NCI-H345 (cell line): ENCODE measurements around the gene ALKBH8.
"Not testable (repeated sequence)": the region's sequence is repeated elsewhere in the genome, so short reads cannot be mapped to it uniquely, and the experiment has no call there.

Source experiments
- DNase-seq: peaks from one replicate; lab custom pipeline; 2025; lab: John Stamatoyannopoulos, UW

Gene ALKBH8, protein sequence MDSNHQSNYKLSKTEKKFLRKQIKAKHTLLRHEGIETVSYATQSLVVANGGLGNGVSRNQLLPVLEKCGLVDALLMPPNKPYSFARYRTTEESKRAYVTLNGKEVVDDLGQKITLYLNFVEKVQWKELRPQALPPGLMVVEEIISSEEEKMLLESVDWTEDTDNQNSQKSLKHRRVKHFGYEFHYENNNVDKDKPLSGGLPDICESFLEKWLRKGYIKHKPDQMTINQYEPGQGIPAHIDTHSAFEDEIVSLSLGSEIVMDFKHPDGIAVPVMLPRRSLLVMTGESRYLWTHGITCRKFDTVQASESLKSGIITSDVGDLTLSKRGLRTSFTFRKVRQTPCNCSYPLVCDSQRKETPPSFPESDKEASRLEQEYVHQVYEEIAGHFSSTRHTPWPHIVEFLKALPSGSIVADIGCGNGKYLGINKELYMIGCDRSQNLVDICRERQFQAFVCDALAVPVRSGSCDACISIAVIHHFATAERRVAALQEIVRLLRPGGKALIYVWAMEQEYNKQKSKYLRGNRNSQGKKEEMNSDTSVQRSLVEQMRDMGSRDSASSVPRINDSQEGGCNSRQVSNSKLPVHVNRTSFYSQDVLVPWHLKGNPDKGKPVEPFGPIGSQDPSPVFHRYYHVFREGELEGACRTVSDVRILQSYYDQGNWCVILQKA

DNA sequence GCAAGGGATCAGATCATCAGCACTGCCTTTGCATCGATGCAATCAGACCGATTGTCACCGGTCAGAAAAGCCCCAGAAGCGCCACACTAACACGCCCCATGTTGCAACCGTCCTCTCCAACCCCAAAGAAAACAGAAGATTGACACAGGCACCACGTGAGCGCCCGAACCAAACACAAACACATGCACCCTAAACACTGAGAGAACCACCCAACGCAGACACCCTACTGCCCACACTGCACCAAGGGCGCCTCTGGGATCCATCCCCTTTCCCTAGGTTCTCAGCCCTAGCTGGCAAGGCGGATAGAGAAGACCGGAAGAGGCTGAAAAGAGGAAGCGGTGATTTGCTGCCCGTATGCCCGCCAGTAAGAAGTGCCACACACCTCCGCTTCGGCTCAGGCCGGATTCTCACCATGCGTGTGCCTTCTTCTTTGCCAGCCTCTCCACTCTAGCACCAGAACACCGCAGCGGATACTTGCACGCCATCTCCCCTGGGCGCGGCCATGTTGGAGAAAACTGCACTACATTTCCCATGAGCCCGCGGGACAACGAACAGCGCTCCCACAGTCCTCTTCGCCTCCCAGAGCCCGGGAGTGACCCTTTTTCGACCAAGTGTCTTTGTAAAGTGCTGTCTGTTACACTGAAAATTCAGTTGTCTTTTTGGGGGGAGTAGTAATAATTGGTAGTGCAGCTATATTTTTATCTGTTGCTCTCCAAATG lies at the start of gene ALKBH8:
Gene ALKBH8 (minus strand): TSS at position 517 of the 719 bp plus-strand sequence. CDS start 4,842 bp downstream, outside the sequence.
- DNase-seq: peak; percentile 76

DNA sequence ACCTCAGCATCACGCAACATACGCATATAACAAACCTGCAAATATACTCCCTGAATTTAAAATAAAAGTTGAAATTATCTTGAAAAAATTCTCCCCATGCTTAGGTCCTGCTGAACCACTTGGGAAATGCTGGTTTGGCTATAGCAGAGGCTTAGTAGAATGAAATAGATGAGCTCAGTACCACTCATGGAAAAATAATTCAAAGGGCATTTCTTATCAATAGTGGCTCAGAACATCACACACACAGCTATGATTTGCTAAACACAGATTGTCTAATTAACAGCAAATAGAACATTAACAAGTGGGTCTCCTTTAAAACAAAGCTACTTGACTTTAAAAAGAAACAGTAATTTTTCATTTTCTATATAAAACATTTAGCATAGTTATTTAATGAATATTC lies 46.9 kb upstream of the ALKBH8 start:
- DNase-seq: no peak

DNA sequence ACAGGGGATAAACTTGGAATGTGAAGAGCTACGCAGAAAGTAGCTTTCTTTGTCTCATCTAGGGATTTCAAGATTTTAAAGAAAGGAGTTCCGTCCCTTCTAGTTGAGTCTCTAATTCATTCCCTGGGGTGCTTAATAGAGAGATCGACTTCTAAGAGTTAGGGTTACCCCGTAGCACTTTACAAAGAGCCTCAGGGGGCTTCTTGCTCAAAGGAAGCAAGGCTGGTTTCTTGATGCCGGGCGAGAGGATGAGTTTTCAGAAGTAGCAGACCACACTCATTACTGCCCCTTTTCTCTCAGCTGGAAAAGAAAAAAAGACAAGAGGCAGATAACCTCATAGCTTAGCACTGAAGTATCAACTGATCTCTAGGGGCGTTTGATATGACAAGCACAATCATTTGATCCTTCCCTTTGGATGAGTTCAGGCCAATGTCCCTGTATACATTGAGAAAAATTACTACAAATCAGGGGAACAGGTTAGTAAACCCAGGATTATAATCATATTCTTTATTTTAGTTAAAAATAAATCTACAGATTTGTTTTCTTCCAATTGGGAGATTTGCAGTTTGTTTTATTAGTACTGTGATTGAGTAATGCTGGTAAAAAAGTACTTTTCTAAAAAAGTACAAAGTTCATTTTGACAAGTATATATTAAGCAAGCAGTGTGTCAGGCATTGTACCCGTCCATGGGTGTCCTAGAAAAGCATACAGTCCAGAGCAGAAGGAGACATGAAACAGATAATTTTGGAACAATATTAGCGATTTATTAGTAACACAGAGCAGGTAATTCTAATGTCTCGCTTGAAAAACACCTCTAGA lies 44.1 kb upstream of the ALKBH8 start:
- no peak for DNase-seq

DNA sequence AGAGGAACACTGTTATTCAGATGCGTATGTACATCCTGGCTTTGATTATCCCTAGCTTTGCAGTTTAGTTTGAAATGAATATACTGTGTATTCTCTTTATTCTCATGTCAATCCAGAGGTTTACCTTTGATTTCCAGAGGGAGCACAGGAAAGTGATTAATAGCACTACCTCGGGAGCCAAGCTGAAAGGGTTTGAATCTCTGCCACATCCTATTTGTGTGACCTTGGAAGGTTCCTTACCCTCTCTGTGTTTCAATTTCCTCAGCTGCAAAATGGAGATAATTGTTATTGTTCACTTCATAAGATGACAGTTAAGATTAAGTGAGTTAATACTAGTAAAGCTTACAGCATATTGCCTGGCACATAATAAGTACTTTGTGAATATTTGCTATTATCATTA lies 43.3 kb upstream of the ALKBH8 start:
- no peak for DNase-seq

DNA sequence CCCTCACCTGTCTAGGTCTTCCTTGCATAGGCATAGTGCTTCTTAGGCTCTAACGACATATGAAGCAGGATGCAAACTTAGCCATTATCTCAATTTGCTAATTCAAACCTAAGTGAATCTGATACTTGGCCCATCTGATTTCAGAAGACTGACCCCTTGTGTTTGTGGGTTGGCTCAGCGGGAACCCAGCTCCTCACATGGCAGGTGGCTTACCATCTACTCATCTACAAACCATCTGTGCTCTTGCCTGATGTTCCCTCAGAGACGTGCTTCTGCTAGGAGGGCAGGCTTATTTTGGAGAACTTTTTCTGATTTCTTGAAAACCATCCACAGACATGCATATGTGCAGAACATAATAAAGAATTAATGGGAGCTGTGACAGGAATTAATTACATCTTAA lies 40.6 kb upstream of the ALKBH8 start:
- DNase-seq: no peak

DNA sequence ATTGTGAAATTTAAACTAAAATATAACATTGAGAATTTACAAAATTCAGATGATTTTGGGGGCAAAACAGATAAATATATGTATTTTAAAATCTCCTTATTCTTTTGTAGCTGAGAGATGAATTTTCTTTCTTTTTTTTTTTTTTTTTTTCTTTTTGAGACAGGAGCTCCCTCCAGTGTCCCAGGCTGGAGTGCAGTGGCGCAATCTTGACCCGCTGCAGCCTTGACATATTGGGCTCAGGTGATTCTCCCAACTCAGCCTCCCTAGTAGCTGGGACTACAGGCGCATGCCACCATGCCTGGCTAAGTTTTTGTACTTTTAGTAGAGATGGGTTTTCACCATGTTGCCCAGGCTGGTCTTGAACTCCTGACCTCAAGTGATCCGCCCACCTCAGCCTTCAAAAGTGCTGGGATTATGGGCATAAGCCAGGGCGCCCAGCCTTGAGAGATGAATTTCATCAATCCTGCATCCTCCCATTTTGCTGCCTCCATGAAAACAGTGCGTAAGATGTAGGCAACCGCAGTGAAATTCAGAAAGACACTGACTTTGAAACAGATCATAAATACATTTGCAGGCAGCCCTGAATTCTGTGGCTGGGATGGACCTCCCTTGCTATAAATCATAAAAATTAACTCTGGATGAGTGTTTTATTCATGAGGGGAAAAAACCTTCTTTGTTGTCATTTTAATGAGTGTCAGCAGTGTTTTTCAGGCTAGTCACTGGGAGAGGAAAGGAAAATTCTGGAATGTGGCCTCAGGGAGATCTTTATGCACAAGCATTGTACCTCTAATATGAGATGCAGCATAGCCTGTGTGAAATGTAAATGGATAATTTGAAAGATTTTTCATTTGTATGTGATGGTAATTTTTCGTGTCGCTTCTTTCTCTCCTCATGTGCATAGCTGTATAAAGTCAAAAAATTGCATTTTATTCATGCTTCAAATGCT lies 39.8 kb upstream of the ALKBH8 start:
- no peak for DNase-seq

DNA sequence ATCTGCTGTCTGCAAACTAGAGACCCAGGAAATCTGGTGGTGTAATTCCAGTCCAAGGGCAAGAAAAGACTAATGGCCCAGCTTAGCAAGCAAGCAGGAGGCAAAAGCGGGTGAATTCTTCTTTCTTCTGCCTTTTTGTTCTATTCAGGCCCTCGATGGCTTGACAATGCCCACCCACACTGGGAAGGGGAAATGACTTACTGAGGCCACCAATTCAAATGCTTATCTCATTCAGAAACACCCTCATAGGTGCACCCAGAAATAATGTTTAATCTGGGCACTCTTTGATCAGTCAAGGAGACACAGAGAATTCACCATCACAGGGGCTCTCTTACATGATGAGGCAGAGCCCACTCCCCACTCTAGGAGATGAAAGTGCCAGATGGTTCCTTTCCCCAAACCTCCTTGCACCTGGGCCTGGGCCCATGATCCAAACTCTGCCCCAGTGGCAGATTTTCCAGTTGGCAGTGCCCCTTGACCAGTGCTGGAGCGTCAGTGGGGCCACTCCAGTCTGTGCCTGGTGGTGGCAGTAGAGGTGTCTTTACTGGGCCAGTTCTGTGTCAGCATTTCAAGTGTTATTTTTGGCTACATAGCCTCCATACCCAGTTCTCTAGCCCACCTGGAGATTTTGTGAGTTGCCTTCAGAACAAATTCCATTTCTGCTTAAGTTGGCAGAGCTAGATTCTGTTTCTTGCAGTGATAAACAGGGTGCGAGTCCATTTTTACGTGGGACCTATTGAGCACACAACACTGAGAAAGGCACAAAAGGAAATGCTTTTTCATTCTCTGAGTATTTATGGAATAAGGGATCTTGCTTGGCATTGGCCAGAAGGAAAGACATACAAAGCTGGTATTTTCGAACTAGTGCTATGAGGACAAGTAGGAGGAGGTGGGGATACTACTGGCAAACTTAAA lies 32.9 kb upstream of the ALKBH8 start:
- DNase-seq: no peak

DNA sequence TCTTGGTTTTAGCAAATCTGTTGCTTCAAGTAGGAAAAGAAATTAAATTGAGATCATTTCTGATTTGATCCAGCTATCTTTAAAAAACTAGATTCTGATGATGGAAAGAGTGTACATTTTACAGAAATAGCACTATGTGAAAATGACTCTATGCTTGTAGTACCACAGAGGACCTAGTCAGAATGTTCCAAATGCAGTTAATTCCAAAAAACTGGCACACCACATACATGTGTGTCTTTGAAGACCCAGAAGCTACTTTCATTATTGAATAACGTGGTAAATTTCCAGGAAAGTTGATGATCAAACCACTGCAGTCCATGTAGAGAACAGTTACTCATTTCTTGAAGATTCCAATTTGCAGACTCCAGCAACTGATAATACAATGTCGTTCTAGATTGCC lies 29.2 kb upstream of the ALKBH8 start:
- DNase-seq: no peak

DNA sequence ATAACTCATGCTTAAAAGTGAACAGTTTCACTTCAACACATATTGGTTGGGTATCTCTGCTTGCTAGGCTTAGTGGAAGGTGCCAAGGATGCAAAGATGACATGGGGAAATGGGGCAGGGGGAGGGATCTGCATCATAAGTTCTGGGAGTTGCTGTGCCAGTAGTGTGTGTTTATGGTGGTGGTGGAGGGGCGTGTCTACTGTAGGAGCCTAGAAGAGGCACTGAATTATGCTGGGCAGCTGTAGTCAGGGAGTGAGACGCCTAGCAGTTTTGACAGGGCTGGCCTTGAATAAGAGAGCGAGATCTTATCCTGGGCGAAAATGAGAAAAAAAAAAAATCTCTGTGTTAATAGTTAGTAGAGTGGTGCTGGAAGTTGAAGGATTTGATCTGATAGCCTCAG lies 28.4 kb upstream of the ALKBH8 start:
- no peak for DNase-seq

DNA sequence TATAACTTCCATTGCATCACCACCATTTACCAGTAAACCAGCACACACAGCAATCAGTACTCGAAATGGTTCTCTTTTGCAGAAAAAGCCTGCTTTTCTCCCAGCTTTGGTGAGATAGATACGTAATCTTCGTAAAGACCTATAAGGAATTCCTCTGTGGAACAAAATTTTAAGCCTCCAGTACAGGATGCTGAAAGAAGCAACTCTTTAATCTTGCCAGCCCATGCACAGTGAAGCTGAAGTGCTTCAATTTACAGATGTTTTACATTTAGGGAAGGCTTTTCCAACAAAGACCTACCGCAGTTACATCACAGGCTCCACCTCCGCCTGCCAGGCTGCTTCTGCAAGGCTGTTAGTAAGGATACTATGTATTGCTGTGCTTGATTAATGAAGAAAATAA lies 27.3 kb upstream of the ALKBH8 start:
- no peak for DNase-seq

DNA sequence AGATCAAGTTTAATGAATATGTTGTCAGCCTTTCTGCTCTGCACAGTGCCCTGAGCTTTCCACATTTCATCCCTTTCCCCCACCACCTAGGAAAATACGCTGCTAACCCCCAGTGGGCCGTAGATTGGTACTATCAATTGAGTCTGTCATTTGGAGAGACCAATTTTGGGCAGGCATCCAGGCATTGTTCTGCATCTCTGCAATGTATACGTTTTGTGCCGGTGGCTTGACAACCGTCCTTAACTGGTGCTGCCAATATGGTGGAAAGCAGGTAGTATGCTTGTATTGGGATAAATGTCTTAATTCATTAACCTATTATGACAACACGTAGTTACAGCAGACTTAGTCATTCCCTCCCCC lies 26.7 kb upstream of the ALKBH8 start:
- DNase-seq: peak; percentile 32

DNA sequence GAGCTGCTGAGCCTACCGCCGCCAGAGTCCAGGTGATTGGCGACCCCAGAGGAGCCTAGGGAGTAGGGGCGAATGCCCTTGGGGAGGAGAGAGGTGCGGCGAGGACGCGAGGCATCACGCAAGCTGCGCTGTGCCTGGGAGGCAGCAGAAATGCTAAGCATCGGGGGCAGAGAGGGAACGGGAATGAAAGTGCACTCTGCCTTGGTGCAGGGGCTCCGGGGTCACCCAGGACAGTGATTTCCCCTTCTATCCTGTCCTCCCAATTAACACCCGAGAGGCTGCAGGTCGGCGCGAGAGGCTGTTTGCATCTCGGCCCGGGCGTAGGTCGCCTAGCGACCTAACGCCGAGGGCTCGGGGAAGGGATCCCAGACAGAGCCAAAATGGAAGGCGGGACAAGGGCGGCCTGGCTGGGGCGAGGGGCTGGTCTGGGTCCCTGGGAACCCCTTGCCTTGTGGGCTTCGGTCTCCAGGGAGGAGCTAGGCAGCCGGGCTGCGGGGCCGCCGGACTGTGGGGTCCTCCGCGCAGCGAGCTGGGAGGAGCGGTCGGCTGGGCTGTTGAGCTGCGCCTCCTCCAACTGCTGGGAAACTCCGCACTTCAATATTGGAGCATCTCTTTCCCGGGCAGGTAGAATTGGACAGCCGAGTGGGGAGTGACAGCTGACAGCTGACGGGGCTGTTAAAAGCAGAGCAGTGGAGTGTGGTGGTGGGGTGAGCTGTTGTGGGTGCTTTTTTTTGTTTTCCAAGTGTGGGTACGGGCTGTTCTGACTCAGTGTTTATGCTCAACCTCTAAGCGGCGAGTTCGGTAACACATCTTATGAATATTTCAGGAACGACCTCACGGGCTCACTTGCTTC lies 26.1 kb upstream of the ALKBH8 start:
- DNase-seq: no peak

DNA sequence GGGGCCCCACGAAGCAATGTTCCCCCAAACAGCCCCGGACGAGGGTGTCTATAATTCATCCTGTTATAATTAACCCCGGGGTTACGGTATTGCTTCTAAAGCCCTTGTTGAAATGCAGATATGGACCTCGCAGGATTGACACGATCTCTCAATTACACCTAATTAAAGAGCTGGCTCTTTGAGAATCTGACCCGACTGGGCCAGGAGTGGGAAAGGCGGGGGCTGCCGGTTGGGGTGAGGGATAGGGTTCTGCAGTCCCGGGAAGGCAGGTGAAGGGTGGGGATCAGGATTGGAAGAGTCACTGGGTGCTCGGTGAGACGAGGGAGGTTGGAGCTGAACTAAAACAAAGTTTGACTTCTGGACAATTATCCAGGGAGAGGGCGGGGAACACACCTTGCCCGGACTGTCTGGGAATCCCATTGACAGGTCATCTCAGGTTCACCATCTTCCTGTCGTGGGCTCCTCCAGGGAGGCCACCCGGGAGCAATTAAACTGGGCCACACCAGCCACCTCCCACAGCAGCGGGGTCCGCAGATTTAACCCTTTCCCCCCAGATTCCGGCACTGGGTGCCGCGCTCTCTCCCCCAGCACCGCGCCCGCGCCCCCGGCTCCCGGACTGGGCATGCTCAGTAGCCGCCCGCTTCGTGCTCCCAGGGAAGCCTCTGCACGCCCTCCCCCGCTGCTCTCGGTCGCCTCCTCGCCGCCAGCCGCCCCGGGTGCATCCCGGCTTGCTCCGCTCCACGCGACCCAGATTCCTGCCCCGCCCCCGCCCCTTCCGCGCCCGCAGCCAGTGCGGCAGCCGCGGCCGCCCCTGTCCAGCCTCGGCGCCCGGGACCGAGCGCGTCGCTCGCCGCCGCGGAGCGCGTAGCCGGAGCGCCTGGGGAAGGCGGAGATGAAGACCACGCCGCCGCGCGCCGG lies 25.2 kb upstream of the ALKBH8 start, which contains the start of gene ELMOD1:
Gene ELMOD1 (plus strand): TSS at position 688 of the 918 bp plus-strand sequence. CDS start 27,043 bp downstream, outside the sequence.
- peak; percentile 31 for DNase-seq

DNA sequence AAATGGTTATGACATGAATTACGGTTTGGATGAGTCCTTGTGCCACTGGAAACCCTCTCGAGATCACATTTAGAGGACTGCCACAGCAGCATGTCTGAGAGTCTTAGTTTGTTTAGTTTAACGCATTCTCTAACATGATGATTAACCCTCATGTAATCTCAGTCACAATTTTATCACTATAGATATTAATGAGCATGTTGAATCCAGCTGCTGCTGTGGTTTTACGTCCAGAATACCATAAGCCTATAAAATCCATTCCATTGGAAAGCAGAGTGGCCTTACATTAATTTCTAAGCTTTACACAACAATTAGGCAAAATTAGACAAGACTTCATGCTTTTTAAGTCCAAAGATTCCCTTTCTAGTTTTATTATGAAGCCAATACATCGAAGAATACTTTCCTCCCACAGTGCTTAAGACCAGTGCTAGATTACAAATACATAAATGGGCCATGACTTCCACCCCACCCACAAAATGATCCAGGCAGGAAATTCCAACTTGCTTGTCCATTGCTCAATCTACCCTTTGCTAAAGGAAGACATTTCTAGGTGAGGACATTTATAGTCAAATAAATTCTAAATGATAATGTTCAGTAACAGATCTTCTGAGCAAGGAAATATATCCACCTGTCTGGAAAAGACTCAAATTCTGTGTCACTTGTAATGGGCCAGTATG lies 21.9 kb upstream of the ALKBH8 start:
- DNase-seq: no peak

DNA sequence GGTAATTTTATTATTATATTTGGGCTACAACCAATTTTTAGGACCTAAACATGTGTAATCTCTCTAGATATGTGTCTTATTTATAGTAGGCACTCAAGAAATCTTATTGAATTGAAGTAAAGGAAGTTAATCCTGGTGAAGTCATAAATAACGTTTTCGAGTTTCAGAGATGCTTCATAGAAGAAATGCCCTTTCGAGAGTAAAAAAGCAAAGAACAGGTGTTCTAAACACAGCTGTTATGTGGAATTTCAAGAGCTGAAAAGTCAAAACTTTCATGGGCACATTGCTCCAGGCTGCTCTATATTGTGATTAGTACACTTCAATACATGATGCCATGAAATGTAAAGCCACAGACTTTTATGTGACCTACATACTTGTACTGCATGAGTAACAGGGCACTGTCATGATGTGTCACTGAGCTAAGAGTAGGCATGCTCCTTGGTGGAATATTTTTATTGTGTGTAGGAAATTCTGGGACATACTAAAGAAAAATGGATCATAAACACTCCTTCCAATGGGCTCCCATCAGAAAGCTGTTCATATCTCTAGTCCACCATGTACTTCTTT lies 18.2 kb upstream of the ALKBH8 start:
- no peak for DNase-seq

DNA sequence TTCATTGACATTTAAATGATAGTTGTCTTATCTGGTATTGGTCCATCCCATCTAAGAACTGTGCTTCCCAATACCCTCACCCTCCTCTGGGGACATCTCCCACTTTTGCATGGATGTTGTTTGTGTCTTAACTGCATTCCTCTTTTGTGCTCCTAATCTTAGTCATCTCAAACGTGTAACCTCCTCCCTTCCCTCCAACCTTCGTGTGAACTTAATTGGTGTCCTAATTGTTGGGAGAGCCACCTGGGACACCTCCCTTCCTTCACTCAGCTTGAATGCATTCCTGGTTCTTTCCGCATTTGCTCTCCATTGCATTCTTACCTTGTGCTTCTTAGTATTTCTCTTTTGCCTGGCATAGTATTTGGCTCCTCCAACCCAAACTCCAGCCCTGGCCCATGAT lies 15.6 kb upstream of the ALKBH8 start:
- no peak for DNase-seq

DNA sequence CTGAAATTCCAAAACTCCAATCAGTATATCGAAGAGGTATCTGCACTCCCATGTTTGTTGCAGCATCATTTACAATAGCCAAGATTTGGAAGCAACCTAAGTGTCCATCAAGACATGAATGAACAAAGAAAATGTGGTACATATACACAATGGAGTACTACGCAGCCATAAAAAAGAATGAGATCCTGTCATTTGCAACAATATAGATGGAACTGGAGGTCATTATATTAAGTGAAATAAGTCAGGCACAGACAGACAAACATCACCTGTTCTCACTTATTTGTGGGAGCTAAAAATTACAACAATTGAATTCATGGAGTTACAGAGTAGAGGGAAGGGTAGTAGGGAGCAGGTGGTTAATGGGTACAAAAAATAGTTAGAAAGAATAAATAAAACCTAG lies 13.6 kb upstream of the ALKBH8 start:
- not testable (repeated sequence) for DNase-seq
